H9 (cell line): ENCODE data around the gene IL15RA. TPM values are rescaled to one million over a fixed set of nuclear protein-coding genes. Genes with fewer than 3 reads are reported as not detected.
"Not testable (repeated sequence)": the region's sequence is repeated elsewhere in the genome, so short reads cannot be mapped to it uniquely, and the experiment has no call there.

Experiments
- DNase-seq: peaks from one replicate; pipeline ENCODE4 v3.0.0-alpha.2; 2017
- H2AFZ ChIP-seq: one replicate; pipeline ENCODE4 v1.6.1; 2013; ENCODE audit warnings: mild to moderate bottlenecking, low read length, control low read depth, moderate library complexity
- H2AK5ac ChIP-seq: 2 replicates; pipeline ENCODE4 v1.6.1; 2013; ENCODE audit warnings: low read length, control low read depth, mixed read lengths; ENCODE audit not compliant: insufficient read length
- H2BK120ac ChIP-seq: one replicate; pipeline ENCODE4 v1.6.1; 2013; ENCODE audit warnings: low read depth, mild to moderate bottlenecking, low read length, control low read depth, inconsistent platforms; ENCODE audit not compliant: poor library complexity, severe bottlenecking
- H2BK12ac ChIP-seq: 2 replicates; pipeline ENCODE4 v1.6.1; 2013; ENCODE audit warnings: low read length, control low read depth, mixed read lengths, low read depth; ENCODE audit not compliant: insufficient read length
- H2BK15ac ChIP-seq: 2 replicates; pipeline ENCODE4 v1.6.1; 2013; ENCODE audit warnings: low read depth, low read length, control low read depth
- H2BK20ac ChIP-seq: one replicate; pipeline ENCODE4 v1.6.1; 2013; ENCODE audit warnings: low read depth, mild to moderate bottlenecking, low read length, control low read depth, inconsistent platforms; ENCODE audit not compliant: poor library complexity, severe bottlenecking
- H2BK5ac ChIP-seq: 2 replicates; pipeline ENCODE4 v1.6.1; 2013; ENCODE audit warnings: low read length, control low read depth, mixed read lengths; ENCODE audit not compliant: insufficient read length
- H3K14ac ChIP-seq: 2 replicates; pipeline ENCODE4 v1.6.1; 2013; ENCODE audit warnings: low read length, control low read depth; ENCODE audit not compliant: insufficient read depth
- H3K18ac ChIP-seq: 2 replicates; pipeline ENCODE4 v1.6.1; 2013; ENCODE audit warnings: low read depth, mild to moderate bottlenecking, mixed read lengths, low read length, control low read depth; ENCODE audit not compliant: insufficient read length
- H3K23ac ChIP-seq: 2 replicates; pipeline ENCODE4 v1.6.1; 2013; ENCODE audit warnings: low read length, control low read depth, mixed read lengths, low read depth; ENCODE audit not compliant: insufficient read length
- H3K23me2 ChIP-seq: 2 replicates; pipeline ENCODE4 v1.6.1; 2013; ENCODE audit warnings: low read depth, mild to moderate bottlenecking, mixed read lengths, low read length, control low read depth; ENCODE audit not compliant: insufficient read length, poor library complexity, severe bottlenecking
- H3K27ac ChIP-seq: 2 replicates; pipeline ENCODE4 v1.5.1; 2013; ENCODE audit warnings: low read length, control low read depth, mixed read lengths, low read depth; ENCODE audit not compliant: insufficient read length
- H3K27me3 ChIP-seq: 2 replicates; pipeline ENCODE4 v1.6.1; 2013; ENCODE audit warnings: low read length, control low read depth, inconsistent platforms; ENCODE audit not compliant: insufficient read depth
- H3K4ac ChIP-seq: 2 replicates; pipeline ENCODE4 v1.6.1; 2013; ENCODE audit warnings: low read depth, mild to moderate bottlenecking, control low read depth, inconsistent platforms, low read length, moderate library complexity
- H3K4me1 ChIP-seq: 2 replicates; pipeline ENCODE4 v1.6.1; 2013; ENCODE audit warnings: low read length, control low read depth, inconsistent platforms; ENCODE audit not compliant: insufficient read depth
- H3K4me2 ChIP-seq: 2 replicates; pipeline ENCODE4 v1.6.1; 2013; ENCODE audit warnings: low read length, control low read depth, mixed read lengths; ENCODE audit not compliant: insufficient read length, insufficient read depth
- H3K56ac ChIP-seq: 2 replicates; pipeline ENCODE4 v1.6.1; 2013; ENCODE audit warnings: low read depth, mild to moderate bottlenecking, mixed read lengths, low read length, control low read depth; ENCODE audit not compliant: insufficient read length
- H3K79me1 ChIP-seq: 2 replicates; pipeline ENCODE4 v1.6.1; 2013; ENCODE audit warnings: low read depth, mild to moderate bottlenecking, moderate library complexity, low read length, control low read depth, inconsistent platforms; ENCODE audit not compliant: insufficient read depth, poor library complexity, severe bottlenecking
- H3K79me2 ChIP-seq: 2 replicates; pipeline ENCODE4 v1.6.1; 2013; ENCODE audit warnings: low read length, control low read depth, inconsistent platforms; ENCODE audit not compliant: insufficient read depth
- H3K9ac ChIP-seq: 2 replicates; pipeline ENCODE4 v1.6.1; 2013; ENCODE audit warnings: low read length, control low read depth, mixed read lengths; ENCODE audit not compliant: insufficient read length; ENCODE audit errors: extremely low read depth
- H3K9me3 ChIP-seq: one replicate; pipeline ENCODE4 v1.6.1; 2013; ENCODE audit warnings: low read depth, low read length, inconsistent platforms; ENCODE audit not compliant: control insufficient read depth
- H3T11ph ChIP-seq: one replicate; pipeline ENCODE4 v1.6.1; 2013; ENCODE audit warnings: mild to moderate bottlenecking, low read length, control low read depth, inconsistent platforms
- H4K20me1 ChIP-seq: one replicate; pipeline ENCODE4 v1.6.1; 2013; ENCODE audit not compliant: control insufficient read depth, insufficient read length, insufficient read depth
- H4K5ac ChIP-seq: 2 replicates; pipeline ENCODE4 v1.6.1; 2013; ENCODE audit warnings: low read depth, mild to moderate bottlenecking, mixed read lengths, low read length, control low read depth; ENCODE audit not compliant: insufficient read length
- H4K8ac ChIP-seq: replicated peaks from 2 replicates; pipeline ENCODE4 v1.6.1; 2013; ENCODE audit warnings: low read length, control low read depth, mixed read lengths, low read depth; ENCODE audit not compliant: insufficient read length
- H4K91ac ChIP-seq: 2 replicates; pipeline ENCODE4 v1.6.1; 2013; ENCODE audit warnings: low read depth, mild to moderate bottlenecking, moderate library complexity, mixed read lengths, low read length, control low read depth; ENCODE audit not compliant: insufficient read length
- H3K27ac Mint-ChIP-seq, 3 experiments: 2 replicates in 2 of 3; 3 replicates in 1 of 3; pipeline ENCODE4 v1.8.0; 2020 to 2021; ENCODE audit warnings: mixed read lengths in 3 of 3, mild to moderate bottlenecking in 1 of 3, moderate library complexity in 1 of 3
- H3K27me3 Mint-ChIP-seq: 2 replicates; pipeline ENCODE4 v1.8.0; 2021; ENCODE audit warnings: low read depth, mild to moderate bottlenecking, moderate library complexity, mixed read lengths
- H3K36me3 Mint-ChIP-seq, 3 experiments: 2 replicates in 2 of 3; 3 replicates in 1 of 3; pipeline ENCODE4 v1.8.0; 2020 to 2021; ENCODE audit warnings: low read depth in 3 of 3, mixed read lengths in 3 of 3; ENCODE audit not compliant: insufficient read depth in 1 of 3
- H3K4me1 Mint-ChIP-seq, 2 experiments: 2 replicates each; pipeline ENCODE4 v1.8.0; 2020; ENCODE audit warnings: mixed read lengths in 2 of 2
- H3K4me3 Mint-ChIP-seq, 2 experiments: 2 replicates in 1 of 2; 3 replicates in 1 of 2; pipeline ENCODE4 v1.8.0; 2020 to 2021; ENCODE audit warnings: mild to moderate bottlenecking in 2 of 2, mixed read lengths in 2 of 2, moderate library complexity in 1 of 2
- H3K9me3 Mint-ChIP-seq, 2 experiments: 2 replicates in 1 of 2; 3 replicates in 1 of 2; pipeline ENCODE4 v1.8.0; 2020; ENCODE audit warnings: mild to moderate bottlenecking in 2 of 2, mixed read lengths in 2 of 2, moderate library complexity in 1 of 2
- CTCF ChIP-seq: fragments of 200-600 bp; sonication (generic); conservative IDR thresholded peaks from 3 replicates; pipeline ENCODE4 v1.8.0; 2021; ENCODE audit warnings: antibody characterized with exemption, mild to moderate bottlenecking
- WGBS: extraction: QIAGEN DNeasy Blood & Tissue Kit; methylation state at CpG from one replicate; pipeline ENCODE4 v1.1.7; 2013; ENCODE audit warnings: missing lambda C conversion rate, low lambda C conversion rate, mixed read lengths; ENCODE audit not compliant: insufficient read length; ENCODE audit errors: extremely low coverage; 5-methylcytosine and 5-hydroxymethylcytosine counted together
- total RNA-seq: library from RNA; stranded (reverse); gene quantifications from 2 replicates; pipeline ENCODE4 v1.2.1, GENCODE V29; 2021

IL15RA gene
- total RNA-seq, 1 experiment from 2014 or later, result 0.31 TPM

GRCh38 chr10:6005856-6006395 lies 28.6 kb upstream of the IL15RA start:
- H3K4me3 Mint-ChIP-seq, result no peak overlapping the region
- H2BK120ac ChIP-seq, result no peak overlapping the region
- H3K4me2 ChIP-seq, result no peak overlapping the region
- H3K18ac ChIP-seq, result no peak overlapping the region
- no peak overlapping the region for H4K91ac ChIP-seq
- no peaks in the 10 kb centered on the region for H3K79me1 ChIP-seq
- H4K5ac ChIP-seq, result no peak overlapping the region
- no peak overlapping the region for H2BK12ac ChIP-seq
- H3K23ac ChIP-seq, result no peak overlapping the region
- TF ChIP-seq CTCF, result no peak
- H3K56ac ChIP-seq, result no peak overlapping the region
- H3K36me3 Mint-ChIP-seq, result peaks cover 0 to 4% (median 2%) of the 10 kb centered on the region in 3 experiments; a peak in 2 of 7 replicates
- no peak overlapping the region for H2AFZ ChIP-seq
- H4K8ac ChIP-seq, result no peak overlapping the region
- no peaks in the 10 kb centered on the region for H4K20me1 ChIP-seq
- no peak overlapping the region for H3K9ac ChIP-seq
- H3K79me2 ChIP-seq, result no peaks in the 10 kb centered on the region
- no peak overlapping the region for H2BK20ac ChIP-seq
- no peak overlapping the region for H3K27ac Mint-ChIP-seq
- no peak overlapping the region for H3K14ac ChIP-seq
- H3K4me1 ChIP-seq, result no peaks in the 10 kb centered on the region; the same call in 1 of the 2 replicates
- H2BK15ac ChIP-seq, result no peak overlapping the region
- DNase-seq, result no peak
- H3K4ac ChIP-seq, result no peak overlapping the region; the same call in 1 of the 2 replicates
- no peak overlapping the region for H3T11ph ChIP-seq
- H3K27me3 ChIP-seq, result no peaks in the 10 kb centered on the region
- H3K4me1 Mint-ChIP-seq, result peaks cover 13 to 18% of the 10 kb centered on the region in 2 experiments
- WGBS, result no CpG with 5 or more reads among the region's 8 CpGs
- no peaks in the 10 kb centered on the region for H3K23me2 ChIP-seq
- peaks cover 5% of the 10 kb centered on the region for H3K27me3 Mint-ChIP-seq
- no peak overlapping the region for H2BK5ac ChIP-seq
- H3K9me3 ChIP-seq, result no peaks in the 10 kb centered on the region
- H2AK5ac ChIP-seq, result no peak overlapping the region
- H3K9me3 Mint-ChIP-seq, result peaks cover 6 to 13% of the 10 kb centered on the region in 2 experiments
- H3K27ac ChIP-seq, result no peak overlapping the region

- not testable (repeated sequence) for H3K4me2 ChIP-seq, H2BK15ac ChIP-seq, H3K14ac ChIP-seq, H2BK12ac ChIP-seq, H4K91ac ChIP-seq, H3T11ph ChIP-seq, H3K56ac ChIP-seq, H3K4me3 Mint-ChIP-seq, H2BK20ac ChIP-seq, H3K9ac ChIP-seq, H4K20me1 ChIP-seq, H3K79me1 ChIP-seq, H3K27me3 ChIP-seq, H3K79me2 ChIP-seq, H2AK5ac ChIP-seq, H2BK5ac ChIP-seq, H3K18ac ChIP-seq, H3K27ac ChIP-seq, H3K23me2 ChIP-seq, H3K4ac ChIP-seq, DNase-seq, H4K5ac ChIP-seq, H4K8ac ChIP-seq, H2BK120ac ChIP-seq, H3K23ac ChIP-seq, H2AFZ ChIP-seq, H3K36me3 Mint-ChIP-seq, H3K9me3 ChIP-seq, H3K27me3 Mint-ChIP-seq, H3K4me1 ChIP-seq
- H3K9me3 Mint-ChIP-seq, result peaks cover 6 to 13% of the 10 kb centered on the region in 2 experiments
- H3K4me1 Mint-ChIP-seq, result peaks cover 13 to 20% of the 10 kb centered on the region in 2 experiments
- H3K27ac Mint-ChIP-seq, result peak overlapping the region in 1 of 3 experiments; percentile 75; a peak in 1 of 7 replicates
- no CpG with 5 or more reads among the region's 6 CpGs for WGBS
Measured at GRCh38 chr10:6005161-6005804, 27.9 kb upstream of the IL15RA start.
